Ecto neural progenitor cell (in vitro differentiated cells): ENCODE measurements around the gene VTN.

Source experiments
- DNase-seq: peaks from one replicate; pipeline ENCODE4 v3.0.0-alpha.2; 2018; ENCODE audit warnings: low spot score

The VTN gene

GRCh38 chr17:28370035-28370743, at the start of gene VTN:
Gene VTN, minus strand, starts transcription at chr17:28370307. Its CDS starts 104 bp downstream, at chr17:28370203.
- peak; percentile 90 for DNase-seq

- peak; percentile 80 for DNase-seq
Measured at GRCh38 chr17:28416703-28417311, 46.7 kb upstream of the VTN start.

GRCh38 chr17:28415886-28416285, 45.8 kb upstream of the VTN start:
- DNase-seq: no peak

GRCh38 chr17:28413804-28414203, 43.7 kb upstream of the VTN start:
- DNase-seq: no peak

GRCh38 chr17:28412099-28412498, 42.0 kb upstream of the VTN start:
- DNase-seq: no peak

- no peak for DNase-seq
Measured at GRCh38 chr17:28407974-28408306, 37.8 kb upstream of the VTN start.

GRCh38 chr17:28407130-28407973, 37.2 kb upstream of the VTN start:
- peak; percentile 39 for DNase-seq

- DNase-seq: no peak
Measured at GRCh38 chr17:28406473-28406814, 36.3 kb upstream of the VTN start.

GRCh38 chr17:28405632-28406472, 35.7 kb upstream of the VTN start, which contains the start of gene SLC46A1:
Gene SLC46A1, minus strand, starts transcription at chr17:28406212. Its CDS starts 98 bp downstream, at chr17:28406114.
- DNase-seq: peak; percentile 77

- DNase-seq: no peak
Measured at GRCh38 chr17:28404812-28405570, 34.9 kb upstream of the VTN start.

- DNase-seq: no peak
Measured at GRCh38 chr17:28404461-28404811, 34.3 kb upstream of the VTN start.

- DNase-seq: no peak
Measured at GRCh38 chr17:28404007-28404406, 33.9 kb upstream of the VTN start.

- no peak for DNase-seq
Measured at GRCh38 chr17:28402844-28403243, 32.7 kb upstream of the VTN start.

- DNase-seq: no peak
Measured at GRCh38 chr17:28402224-28402630, 32.1 kb upstream of the VTN start.

GRCh38 chr17:28399808-28400207, 29.7 kb upstream of the VTN start:
- DNase-seq: no peak

GRCh38 chr17:28398280-28398981, 28.3 kb upstream of the VTN start:
- no peak for DNase-seq

- DNase-seq: no peak
Measured at GRCh38 chr17:28397687-28398279, 27.7 kb upstream of the VTN start.

- no peak for DNase-seq
Measured at GRCh38 chr17:28397275-28397674, 27.2 kb upstream of the VTN start.

GRCh38 chr17:28396635-28397239, 26.6 kb upstream of the VTN start:
- no peak for DNase-seq

- no peak for DNase-seq
Measured at GRCh38 chr17:28395968-28396367, 25.9 kb upstream of the VTN start.
